IMR-90 (cell line): ENCODE data around the gene FAM78B. TPM values are rescaled to one million over a fixed set of nuclear protein-coding genes. Genes with fewer than 3 reads are reported as not detected.

Source experiments
- ATAC-seq: fragments of 200-7000 bp; cut with Tn5 transposase; 2 replicates; pipeline ENCODE4 v1.9.1; 2020; ENCODE audit warnings: low read depth, mild to moderate bottlenecking, moderate library complexity
- Bru-seq: library from RNA; stranded (reverse); fragments of 400-500 nt; gene quantifications from one replicate; lab custom pipeline; 2021; lab: Mats Ljungman, UMichigan
- BruChase-seq, 2 experiments: library from RNA; stranded (reverse); fragments of 400-500 nt; gene quantifications; one replicate each; lab custom pipeline; 2021; lab: Mats Ljungman, UMichigan
- BruUV-seq: library from RNA; stranded (reverse); fragments of 400-500 nt; replicated peaks from 2 replicates; lab custom pipeline; 2021; lab: Mats Ljungman, UMichigan
- CTCF ChIA-PET: fragments of 300-600 bp; formaldehyde crosslinking; extraction: SDS; loops from one replicate; lab custom pipeline; 2021; ENCODE audit warnings: antibody characterized with exemption; lab: Yijun Ruan, JAX
- POLR2A ChIA-PET: fragments of 300-600 bp; sonication (Branson Sonifier 250); formaldehyde crosslinking; loops from one replicate; lab custom pipeline; 2022; ENCODE audit warnings: antibody characterized with exemption; ENCODE audit not compliant: unreplicated experiment; lab: Charles Lee
- DNase-seq: peaks from one replicate; pipeline ENCODE4 v3.0.0; 2013
- H2AFZ ChIP-seq: replicated peaks from 2 replicates; pipeline ENCODE3; 2013; ENCODE audit warnings: low read length, mild to moderate bottlenecking; ENCODE audit not compliant: poor library complexity
- H2AK5ac ChIP-seq: 2 replicates; pipeline ENCODE4 v1.6.1; 2013; ENCODE audit warnings: low read depth, low read length, inconsistent platforms
- H2AK9ac ChIP-seq: replicated peaks from 2 replicates; pipeline ENCODE3; 2013; ENCODE audit warnings: mild to moderate bottlenecking, low read depth, low read length, moderate library complexity; ENCODE audit not compliant: poor library complexity
- H2BK120ac ChIP-seq: 2 replicates; pipeline ENCODE4 v1.6.1; 2013; ENCODE audit warnings: low read depth, low read length, inconsistent platforms
- H2BK15ac ChIP-seq: 3 replicates; pipeline ENCODE4 v1.6.1; 2013; ENCODE audit warnings: low read depth, low read length, inconsistent platforms
- H2BK20ac ChIP-seq: 2 replicates; pipeline ENCODE4 v1.6.1; 2013; ENCODE audit warnings: low read depth, mild to moderate bottlenecking, inconsistent platforms, low read length, moderate library complexity
- H2BK5ac ChIP-seq: 2 replicates; pipeline ENCODE4 v1.6.1; 2013; ENCODE audit warnings: mild to moderate bottlenecking, low read depth, low read length, inconsistent platforms; ENCODE audit not compliant: poor library complexity, severe bottlenecking
- H3K14ac ChIP-seq: replicated peaks from 2 replicates; pipeline ENCODE4 v1.6.1; 2013; ENCODE audit warnings: low read depth, low read length, inconsistent platforms
- H3K18ac ChIP-seq: 2 replicates; pipeline ENCODE4 v1.6.1; 2013; ENCODE audit warnings: low read depth, low read length, control low read depth
- H3K23ac ChIP-seq: 2 replicates; pipeline ENCODE4 v1.6.1; 2013; ENCODE audit warnings: low read depth, low read length, inconsistent platforms
- H3K27ac ChIP-seq: 2 replicates; pipeline ENCODE4 v1.5.1; 2013; ENCODE audit warnings: mild to moderate bottlenecking, control low read depth, low read length; ENCODE audit not compliant: insufficient read depth
- H3K27me3 ChIP-seq: 2 replicates; pipeline ENCODE4 v1.6.1; 2013; ENCODE audit warnings: low read length; ENCODE audit not compliant: control insufficient read depth, insufficient read depth
- H3K36me3 ChIP-seq: 2 replicates; pipeline ENCODE4 v1.6.1; 2013; ENCODE audit warnings: low read length, mixed read lengths; ENCODE audit not compliant: control insufficient read depth, insufficient read depth
- H3K4ac ChIP-seq: 2 replicates; pipeline ENCODE4 v1.6.1; 2013; ENCODE audit warnings: low read depth, low read length, inconsistent platforms
- H3K4me1 ChIP-seq: 2 replicates; pipeline ENCODE4 v1.6.1; 2013; ENCODE audit warnings: low read length, mixed read lengths; ENCODE audit not compliant: control insufficient read depth, insufficient read depth
- H3K4me2 ChIP-seq: 2 replicates; pipeline ENCODE4 v1.6.1; 2013; ENCODE audit warnings: low read depth, mild to moderate bottlenecking, control low read depth, low read length, moderate library complexity
- H3K4me3 ChIP-seq: 2 replicates; pipeline ENCODE4 v1.5.1; 2013; ENCODE audit warnings: low read depth, mild to moderate bottlenecking, control low read depth, low read length, moderate library complexity; ENCODE audit not compliant: insufficient read depth
- H3K56ac ChIP-seq: 2 replicates; pipeline ENCODE4 v1.6.1; 2013; ENCODE audit warnings: low read length, inconsistent platforms; ENCODE audit not compliant: insufficient read depth; ENCODE audit errors: extremely low read depth
- H3K79me1 ChIP-seq, 2 experiments: 2 replicates each; pipeline ENCODE4 v1.6.1; 2013; ENCODE audit warnings: low read length in 2 of 2, inconsistent platforms in 1 of 2, low read depth in 1 of 2
- H3K9ac ChIP-seq: 2 replicates; pipeline ENCODE4 v1.6.1; 2013; ENCODE audit warnings: low read depth, low read length, control low read depth
- H3K9me1 ChIP-seq: 2 replicates; pipeline ENCODE4 v1.6.1; 2013; ENCODE audit warnings: low read length, inconsistent platforms; ENCODE audit not compliant: insufficient read depth
- H3K9me3 ChIP-seq: 2 replicates; pipeline ENCODE4 v1.6.1; 2013; ENCODE audit warnings: low read length; ENCODE audit not compliant: control insufficient read depth, insufficient read depth
- H4K20me1 ChIP-seq: 2 replicates; pipeline ENCODE4 v1.6.1; 2013; ENCODE audit warnings: low read length, inconsistent platforms; ENCODE audit not compliant: insufficient read depth
- H4K5ac ChIP-seq: 2 replicates; pipeline ENCODE4 v1.6.1; 2013; ENCODE audit warnings: mild to moderate bottlenecking, low read depth, low read length, control low read depth
- H4K8ac ChIP-seq, 2 experiments: 2 replicates each; pipeline ENCODE4 v1.6.1; 2013; ENCODE audit warnings: low read depth in 2 of 2, low read length in 2 of 2, control low read depth in 1 of 2, inconsistent platforms in 1 of 2
- H4K91ac ChIP-seq: 2 replicates; pipeline ENCODE4 v1.6.1; 2013; ENCODE audit warnings: low read depth, low read length, inconsistent platforms; ENCODE audit not compliant: insufficient read depth
- BHLHE40 ChIP-seq: fragments of 150-350 bp; IDR thresholded peaks from 2 replicates; pipeline ENCODE4 v1.6.1; 2016; ENCODE audit warnings: mild to moderate bottlenecking, low read depth, low read length
- CEBPB ChIP-seq: IDR thresholded peaks from 2 replicates; pipeline ENCODE4 v1.6.1; 2012; ENCODE audit warnings: low read depth, low read length, improper control_type of control experiment
- MAFK ChIP-seq: IDR thresholded peaks from 2 replicates; pipeline ENCODE4 v1.6.1; 2012; ENCODE audit warnings: low read depth, low read length, improper control_type of control experiment
- MAZ ChIP-seq: IDR thresholded peaks from 2 replicates; pipeline ENCODE4 v1.6.1; 2012; ENCODE audit warnings: low read depth, mild to moderate bottlenecking, low read length, improper control_type of control experiment, moderate library complexity, borderline replicate concordance
- NFE2L2 ChIP-seq: fragments of 150-350 bp; IDR thresholded peaks from 2 replicates; pipeline ENCODE4 v1.6.1; 2016; ENCODE audit warnings: low read depth, mild to moderate bottlenecking, low read length
- POLR2A ChIP-seq: IDR thresholded peaks from 2 replicates; pipeline ENCODE4 v1.6.1; 2012; ENCODE audit warnings: mild to moderate bottlenecking, low read depth, low read length
- RAD21 ChIP-seq: IDR thresholded peaks from 2 replicates; pipeline ENCODE4 v1.6.1; 2012; ENCODE audit warnings: low read length, improper control_type of control experiment
- RCOR1 ChIP-seq: IDR thresholded peaks from 2 replicates; pipeline ENCODE4 v1.6.1; 2012; ENCODE audit warnings: mild to moderate bottlenecking, low read length, improper control_type of control experiment; ENCODE audit not compliant: insufficient replicate concordance
- WGBS, 2 experiments: methylation state at CpG; one replicate each; pipeline versions ENCODE4 v1.1.5 to v1.1.7; 2013; ENCODE audit warnings: missing lambda C conversion rate in 2 of 2; ENCODE audit not compliant: insufficient read length in 1 of 2; ENCODE audit errors: extremely low coverage in 2 of 2; 5-methylcytosine and 5-hydroxymethylcytosine counted together
- dilution Hi-C: fragments of 300-500 bp; cut with HindIII; formaldehyde crosslinking; loops from one replicate; pipeline ENCODE4 v1.14.3; 2018; ENCODE audit warnings: low sequenced_read_pairs; ENCODE audit not compliant: unreplicated experiment
- in situ Hi-C: fragments of 300-500 bp; cut with MboI; formaldehyde crosslinking; loops from 3 replicates; pipeline ENCODE4 v1.14.3; 2019; ENCODE audit warnings: low sequenced_read_pairs, inconsistent platforms, mixed read lengths
- intact Hi-C: fragments of 100-400 bp; cut with micrococcal nuclease; formaldehyde crosslinking; loops from 2 replicates; pipeline ENCODE4 v1.10.0; 2022
- long read RNA-seq: library from polyadenylated mRNA; unstranded; transcript quantifications from one replicate; pipeline ENCODE4 v2.0.0, GENCODE V29; 2021; ENCODE audit not compliant: unreplicated experiment
- polyA plus RNA-seq, 3 experiments: library from polyadenylated mRNA; depleted of rRNA; stranded (reverse); fragments of >200 nt; gene quantifications; 2 replicates each; pipeline ENCODE4 v1.2.3, GENCODE V29; 2012; ENCODE audit warnings: low replicate concordance in 1 of 3
- total RNA-seq: library from RNA; depleted of rRNA; stranded (reverse); fragments of >200 nt; gene quantifications from 2 replicates; pipeline ENCODE4 v1.2.3, GENCODE V29; 2012; rRNA removed
- TF ChIP-seq, protein P1 (sequence below): fragments of 150-350 bp; IDR thresholded peaks from 2 replicates; pipeline ENCODE4 v1.6.1; 2016; ENCODE audit warnings: low read depth, mild to moderate bottlenecking, low read length, moderate library complexity, borderline replicate concordance

FAM78B gene, protein sequence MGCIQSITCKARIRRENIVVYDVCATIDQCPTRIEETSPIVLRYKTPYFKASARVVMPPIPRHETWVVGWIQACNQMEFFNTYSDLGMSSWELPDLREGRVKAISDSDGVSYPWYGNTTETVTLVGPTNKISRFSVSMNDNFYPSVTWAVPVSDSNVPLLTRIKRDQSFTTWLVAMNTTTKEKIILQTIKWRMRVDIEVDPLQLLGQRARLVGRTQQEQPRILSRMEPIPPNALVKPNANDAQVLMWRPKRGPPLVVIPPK
- total RNA-seq (under 0.01 and 0.28 TPM in 2 replicates), polyA plus RNA-seq (2012; rRNA removed) (0.12 and 0.16 TPM in 2 replicates), Bru-seq, nascent RNA (percentile 15 among the genes with signal in this experiment), BruChase-seq, experiment 1, labeled RNA remaining after a 6-hour chase (percentile 11 among the genes with signal in this experiment), BruChase-seq, experiment 2, labeled RNA remaining after a 2-hour chase (percentile 24 among the genes with signal in this experiment)
- polyA plus RNA-seq (2012; cell fraction: cytosol; rRNA removed), result 0.12 and 0.18 TPM in 2 replicates
- 0.18 and 0.31 TPM in 2 replicates for polyA plus RNA-seq (2012; cell fraction: nucleus; rRNA removed; ENCODE audit: low replicate concordance)
- long read RNA-seq, result 0 reads

- Histone ChIP-seq H3K9me3 (no peaks in the 10 kb centered on the region), H2BK15ac (no peak within 1 kb of the TSS), H4K20me1 (no peaks in the 10 kb centered on the region), H3K56ac (no peak within 1 kb of the TSS), H4K91ac (no peak within 1 kb of the TSS), H3K27me3 (peaks cover 13% of the 10 kb centered on the region), H4K8ac (no peak within 1 kb of the TSS), H3K4me3 (peak within 1 kb of the TSS; percentile 83), H3K9me1 (no peaks in the 10 kb centered on the region), H2AFZ (peak within 1 kb of the TSS; percentile 88), H2BK120ac (no peak within 1 kb of the TSS), H3K36me3 (no peaks in the 10 kb centered on the region), H3K23ac (no peak within 1 kb of the TSS), H3K9ac (no peak within 1 kb of the TSS), H3K4ac (no peak within 1 kb of the TSS), H3K4me2 (peak within 1 kb of the TSS; percentile 65), H3K27ac (no peak within 1 kb of the TSS), H4K5ac (no peak within 1 kb of the TSS), H2BK20ac (no peak within 1 kb of the TSS), H3K4me1 (no peaks in the 10 kb centered on the region), H3K14ac (no peak within 1 kb of the TSS), H2AK9ac (no peak within 1 kb of the TSS), H3K79me1 (no peaks in the 10 kb centered on the region), H2AK5ac (no peak within 1 kb of the TSS), H2BK5ac (no peak within 1 kb of the TSS), H3K18ac (no peak within 1 kb of the TSS)
- BruUV-seq, result no TSS peak
- CTCF ChIA-PET, result no interaction called here
- POLR2A ChIA-PET, result no interaction called here
- WGBS, 2 experiments, result 0% methylated on average over 2 of the region's 64 CpGs; no CpG with 5 or more reads in 1 of the 2 experiments
- intact Hi-C loops, result loop anchor here (5.0 kb wide), 1 partner anchor 240 kb away; no protein-coding TSS in a partner anchor
- TF ChIP-seq CEBPB (no peak), MAFK (no peak), RAD21 (no peak), MAZ (no peak), RCOR1 (no peak), BHLHE40 (no peak), NFE2L2 (no peak), POLR2A (no peak)
- TF ChIP-seq, protein P1, sequence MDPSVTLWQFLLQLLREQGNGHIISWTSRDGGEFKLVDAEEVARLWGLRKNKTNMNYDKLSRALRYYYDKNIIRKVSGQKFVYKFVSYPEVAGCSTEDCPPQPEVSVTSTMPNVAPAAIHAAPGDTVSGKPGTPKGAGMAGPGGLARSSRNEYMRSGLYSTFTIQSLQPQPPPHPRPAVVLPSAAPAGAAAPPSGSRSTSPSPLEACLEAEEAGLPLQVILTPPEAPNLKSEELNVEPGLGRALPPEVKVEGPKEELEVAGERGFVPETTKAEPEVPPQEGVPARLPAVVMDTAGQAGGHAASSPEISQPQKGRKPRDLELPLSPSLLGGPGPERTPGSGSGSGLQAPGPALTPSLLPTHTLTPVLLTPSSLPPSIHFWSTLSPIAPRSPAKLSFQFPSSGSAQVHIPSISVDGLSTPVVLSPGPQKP, result no peak
- dilution Hi-C loops, result no loop called here
- in situ Hi-C loops, result no loop called here
- ATAC-seq (peak; percentile 65), DNase-seq (peak; percentile 7)
Measured at GRCh38 chr1:166166698-166167571, at the start of gene FAM78B. Gene FAM78B, minus strand, starts transcription at chr1:166167001. Its CDS starts 753 bp downstream, at chr1:166166248.
